Heart left ventricle (tissue), 16 donors: ENCODE data around the gene TSPAN33. TPM values are rescaled to one million over a fixed set of nuclear protein-coding genes. Genes with fewer than 3 reads are reported as not detected.

ENCODE experiments used
- ATAC-seq, 4 donors: fragments of 200-7000 bp; cut with Tn5 transposase; one replicate each; pipeline ENCODE4 v1.9.1; 2020 to 2022; ENCODE audit warnings: moderate library complexity in 4 of 4, mild to moderate bottlenecking in 3 of 4, moderate number of reproducible peaks in 1 of 4
- DNase-seq, 5 donors: peaks; one replicate each; pipeline ENCODE4 v3.0.0-alpha.2; 2020
- H3K27ac ChIP-seq, 12 donors: fragments of 200-600 bp; sonication (generic) in 4 of 12; one replicate each; pipeline versions ENCODE4 v1.5.0 to v1.8.0; 2016 to 2022; ENCODE audit warnings: mild to moderate bottlenecking in 2 of 12
- H3K27me3 ChIP-seq, 9 donors: fragments of 200-600 bp; sonication (generic) in 2 of 9; one replicate each; pipeline versions ENCODE4 v1.5.1 to v1.8.0; 2016 to 2022; ENCODE audit warnings: mild to moderate bottlenecking in 3 of 9
- H3K36me3 ChIP-seq, 9 donors: fragments of 200-600 bp; sonication (generic) in 2 of 9; one replicate each; pipeline versions ENCODE4 v1.5.0 to v1.8.0; 2018 to 2022; ENCODE audit warnings: mild to moderate bottlenecking in 2 of 9
- H3K4me1 ChIP-seq, 12 donors: fragments of 200-600 bp; sonication (generic) in 4 of 12; one replicate each; pipeline versions ENCODE4 v1.5.0 to v1.8.0; 2016 to 2022; ENCODE audit warnings: mild to moderate bottlenecking in 3 of 12
- H3K4me3 ChIP-seq, 12 donors: fragments of 200-600 bp; sonication (generic) in 4 of 12; one replicate each; pipeline versions ENCODE4 v1.5.0 to v1.8.0; 2017 to 2022; ENCODE audit warnings: mild to moderate bottlenecking in 9 of 12, moderate library complexity in 4 of 12
- H3K9me3 ChIP-seq, 12 donors: fragments of 200-600 bp; sonication (generic) in 4 of 12; one replicate each; pipeline versions ENCODE4 v1.5.0 to v1.8.0; 2016 to 2022; ENCODE audit warnings: mild to moderate bottlenecking in 1 of 12
- CTCF ChIP-seq, 12 donors: fragments of 200-600 bp; sonication (generic) in 4 of 12; IDR thresholded peaks; one replicate each; pipeline versions ENCODE4 v1.5.0 to v1.8.0; 2018 to 2022; ENCODE audit warnings: antibody characterized with exemption in 12 of 12, mild to moderate bottlenecking in 5 of 12
- POLR2A ChIP-seq, 2 donors: fragments of 450-650 bp; IDR thresholded peaks; one replicate each; pipeline ENCODE4 v1.6.1; 2017; ENCODE audit warnings: antibody characterized with exemption in 2 of 2, mild to moderate bottlenecking in 2 of 2, moderate library complexity in 2 of 2
- WGBS, 4 donors: extraction: QIAGEN DNeasy Blood & Tissue Kit in 2 of 4; methylation state at CpG; one replicate each; pipeline versions ENCODE4 v1.1.5 to v1.1.7; 2013 to 2018; 5-methylcytosine and 5-hydroxymethylcytosine counted together
- intact Hi-C, 10 donors: fragments of 100-400 bp; cut with DNase I; formaldehyde crosslinking; loops; one replicate each; pipeline versions ENCODE4 v1.11.1 to v1.14.2; 2022
- polyA plus RNA-seq, 2 donors: library from polyadenylated mRNA; stranded (reverse); fragments of 200-250 nt; gene quantifications; one replicate each; pipeline ENCODE4 v1.2.3, GENCODE V29; 2013
- total RNA-seq, 9 donors: library from RNA; depleted of rRNA in 2 of 9; stranded (reverse); fragments of >200 nt in 2 of 9; fragmentation: NEBNext Ultra II Directional in 3 of 9; extraction: Animal tissue kit (Norgen Biotek cat#: 25700) in 3 of 9; gene quantifications; one replicate each; pipeline versions ENCODE4 v1.1.0 to v1.2.4, GENCODE V29; 2016 to 2023
- donor health status: ischemic (EF 13 %, LVEDD 7.1; RV severe dilation, severe dysfunction).
- donor health status: healthy with polysubstance abuse.
- donor health status: DM: no; HTN: yes; CAD: no.
- donor health status: DM: no; HTN: no; CAD: no.
- donor health status: ischemic (EF 25% LVEDD 6.9; RV normal size, moderate dysfunction).
- donor health status: ischemic (EF 25% LVEDD 5.7; RV mildly dilated, moderate dysfunction).
- donor health status: healthy.
- donor health status: DM: yes; HTN: yes; CAD: no.
- donor health status: ischemic (EF 35%, LVEDD 5.7; RV mildly dilated, moderate dysfunction).
- donor health status: nonischemic (EF 11% LVEDD 7.7; RV severe dilation, severe dysfunction).
- donor health status: DM: yes; HTN: yes; CAD: no.
- donor health status: PGD.
- donor health status: ischemic (EF 29% LVEDD 5.4; RV normal size, mild dysfunction).
- donor health status: nonischemic (EF 23%, LVEDD 6.1; RV moderate dilation, normal function).

TSPAN33 gene
- total and polyA plus RNA-seq, 11 donors, result 3.0 to 21.5 (median 8.8) TPM

- intact Hi-C loops, result no loop called here
- WGBS, 4 donors, result 80 to 92% (median 89%) methylated on average over 4 of the region's 4 CpGs
Observed at GRCh38 chr7:129197771-129198170, 53.3 kb downstream of the TSPAN33 start.

GRCh38 chr7:129199406-129199805, 54.9 kb downstream of the TSPAN33 start:
- peaks cover 0 to 4% (median 0%) of the 10 kb centered on the region in 12 donors for H3K4me1 ChIP-seq
- no peak for TF ChIP-seq CTCF (IDR thresholded peaks at IDR 0.05)
- no peak for TF ChIP-seq POLR2A (IDR thresholded peaks at IDR 0.05)
- no peak for DNase-seq
- no peaks in the 10 kb centered on the region for H3K9me3 ChIP-seq
- H3K27me3 ChIP-seq, result no peaks in the 10 kb centered on the region
- no peak overlapping the region for H3K27ac ChIP-seq
- H3K36me3 ChIP-seq, result no peaks in the 10 kb centered on the region
- intact Hi-C loops, result no loop called here
- 88 to 97% (median 95%) methylated on average over 4 of the region's 4 CpGs for WGBS, 4 donors
- no peak overlapping the region for H3K4me3 ChIP-seq
- no peak for ATAC-seq

More at GRCh38 chr7:129197771-129198170, 53.3 kb downstream of the TSPAN33 start:
- Histone ChIP-seq H3K9me3 (no peaks in the 10 kb centered on the region), H3K36me3 (no peaks in the 10 kb centered on the region), H3K4me1 (peaks cover 0 to 4% (median 0%) of the 10 kb centered on the region in 12 donors), H3K27me3 (no peaks in the 10 kb centered on the region), H3K27ac (no peak overlapping the region), H3K4me3 (no peak overlapping the region)
- TF ChIP-seq POLR2A (IDR thresholded peaks at IDR 0.05), result no peak
- DNase-seq, result no peak
- ATAC-seq, result no peak

GRCh38 chr7:129202058-129202777, 57.7 kb downstream of the TSPAN33 start:
- TF ChIP-seq POLR2A (IDR thresholded peaks at IDR 0.05) (no peak), CTCF (IDR thresholded peaks at IDR 0.05) (no peak)
- Histone ChIP-seq H3K4me3 (no peak overlapping the region), H3K27ac (no peak overlapping the region), H3K4me1 (peaks cover 0 to 4% (median 0%) of the 10 kb centered on the region in 12 donors), H3K9me3 (no peaks in the 10 kb centered on the region), H3K36me3 (peaks cover 0 to 17% (median 4%) of the 10 kb centered on the region in 9 donors), H3K27me3 (no peaks in the 10 kb centered on the region)
- ATAC-seq, result peak in 3 of 4 donors; percentile 29 to 71 (median 58)
- DNase-seq, result peak in 1 of 5 donors; percentile 51
- intact Hi-C loops, result no loop called here
- 76 to 84% (median 79%) methylated on average over 8 of the region's 8 CpGs for WGBS, 4 donors

DNA sequence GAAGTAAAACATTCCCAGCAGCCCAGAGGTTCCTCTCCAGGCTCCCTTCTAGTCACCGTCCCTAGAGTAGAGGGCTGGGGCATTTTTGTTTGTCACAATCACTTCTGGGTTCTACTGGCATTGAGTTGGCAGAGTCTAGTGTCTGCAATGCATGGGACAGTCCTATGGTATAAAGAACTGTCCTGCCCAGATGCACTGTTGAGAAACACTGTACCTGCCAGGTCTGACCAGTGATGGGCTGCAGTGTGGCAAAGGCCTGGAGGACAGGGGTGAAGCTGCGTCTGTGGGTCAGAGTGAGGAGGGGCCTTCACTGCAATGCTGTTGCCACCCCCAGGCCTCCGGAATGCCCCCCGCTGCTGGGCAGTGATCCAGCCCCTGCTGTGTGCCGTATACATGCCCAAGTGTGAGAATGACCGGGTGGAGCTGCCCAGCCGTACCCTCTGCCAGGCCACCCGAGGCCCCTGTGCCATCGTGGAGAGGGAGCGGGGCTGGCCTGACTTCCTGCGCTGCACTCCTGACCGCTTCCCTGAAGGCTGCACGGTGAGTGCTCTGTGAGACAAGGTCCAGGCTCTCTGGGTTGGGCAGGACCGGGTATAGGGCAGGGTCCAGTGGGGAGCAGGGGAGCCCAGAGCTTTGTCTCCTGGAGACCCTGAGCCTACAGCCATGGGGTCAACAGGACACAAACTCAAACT, 58.7 kb downstream of the TSPAN33 start:
- ATAC-seq (peak in 1 of 4 donors; percentile 27), DNase-seq (no peak)
- H3K27me3 ChIP-seq, result no peaks in the 10 kb centered on the region
- 71 to 89% (median 84%) methylated on average over 11 to 14 of the region's 14 CpGs for WGBS, 4 donors
- TF ChIP-seq CTCF (IDR thresholded peaks at IDR 0.05) (no peak), POLR2A (IDR thresholded peaks at IDR 0.05) (no peak)
- no peaks in the 10 kb centered on the region for H3K9me3 ChIP-seq
- intact Hi-C loops, result no loop called here
- H3K27ac ChIP-seq, result no peak overlapping the region
- no peaks in the 10 kb centered on the region for H3K4me1 ChIP-seq
- H3K36me3 ChIP-seq, result peaks cover 0 to 20% (median 4%) of the 10 kb centered on the region in 9 donors
- no peak overlapping the region for H3K4me3 ChIP-seq
